Measurements from ENCODE around the gene WDFY4. TPM values are rescaled to one million over a fixed set of nuclear protein-coding genes. Genes with fewer than 3 reads are reported as not detected.

WDFY4 gene
- total and polyA plus RNA-seq, 2 experiments from 2014 or later = not detected

DNA sequence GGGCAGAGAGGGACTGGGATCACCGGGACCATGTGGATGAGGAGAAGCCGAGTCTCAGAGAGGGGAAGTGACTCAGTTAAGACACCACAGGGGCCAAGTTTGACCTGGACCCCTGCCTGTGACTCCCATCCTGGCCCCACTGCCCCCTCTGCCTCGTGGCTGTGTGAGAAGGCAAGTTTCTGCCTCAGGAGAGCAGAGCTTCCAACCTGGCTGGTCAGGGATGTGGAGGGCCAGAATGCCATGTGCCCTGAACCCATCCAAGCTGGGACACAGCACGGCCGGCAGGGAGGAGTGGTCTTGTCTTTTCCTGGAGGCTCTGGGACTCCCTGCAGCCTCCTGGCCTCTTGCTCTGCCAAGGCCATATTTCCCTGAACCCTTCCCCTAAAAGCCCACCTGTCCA is 19.5 kb downstream of the WDFY4 start:
- H3K9me3 ChIP-seq (ENCODE audit: low read depth) = no peaks in the 10 kb centered on the region
- H3K4me2 ChIP-seq (ENCODE audit: unreplicated experiment) = no peak overlapping the region
- H3K9ac ChIP-seq = no peak overlapping the region
- no peak overlapping the region for H3K27ac ChIP-seq
- DNase-seq = no peak
- H4K20me1 ChIP-seq (ENCODE audit: insufficient read depth) = no peaks in the 10 kb centered on the region
- H3K4me3 ChIP-seq = no peak overlapping the region
- no peak overlapping the region for H2AFZ ChIP-seq
- TF ChIP-seq EZH2phosphoT487 (IDR thresholded peaks at IDR 0.05; ENCODE audit: insufficient read depth, low read depth) (no peak), EZH2 (IDR thresholded peaks at IDR 0.05; ENCODE audit: insufficient read depth, poor library complexity, severe bottlenecking) (no peak)
- H3K4me1 ChIP-seq (ENCODE audit: insufficient read depth) = no peaks in the 10 kb centered on the region
- whole genome bisulfite sequencing, 2 experiments (ENCODE audit: low coverage in 1 of 2, low lambda C conversion rate in 2 of 2, missing lambda C conversion rate in 2 of 2) = 36 to 38% methylated on average over 5 of the region's 5 CpGs
- no peaks in the 10 kb centered on the region for H3K36me3 ChIP-seq (ENCODE audit: low read depth)
- H3F3A ChIP-seq (ENCODE audit: insufficient read depth) = no peaks in the 10 kb centered on the region
- no peaks in the 10 kb centered on the region for H3K9me2 ChIP-seq (ENCODE audit: insufficient read depth)
- no peaks in the 10 kb centered on the region for H3K79me2 ChIP-seq (ENCODE audit: insufficient read depth)
- peaks cover 61% of the 10 kb centered on the region for H3K27me3 ChIP-seq (replicated peaks; ENCODE audit: insufficient read depth)
- in situ Hi-C loops (cut with MboI) = no loop called here

GRCh38 chr10:48705401-48705938 is 20.8 kb downstream of the WDFY4 start:
- Histone ChIP-seq H3K9ac (no peak overlapping the region), H4K20me1 (ENCODE audit: insufficient read depth) (no peaks in the 10 kb centered on the region), H3K4me1 (ENCODE audit: insufficient read depth) (no peaks in the 10 kb centered on the region), H2AFZ (no peak overlapping the region), H3K9me2 (ENCODE audit: insufficient read depth) (no peaks in the 10 kb centered on the region), H3K27ac (no peak overlapping the region), H3K4me2 (ENCODE audit: unreplicated experiment) (no peak overlapping the region), H3K79me2 (ENCODE audit: insufficient read depth) (no peaks in the 10 kb centered on the region), H3K9me3 (ENCODE audit: low read depth) (no peaks in the 10 kb centered on the region), H3K4me3 (no peak overlapping the region), H3F3A (ENCODE audit: insufficient read depth) (no peaks in the 10 kb centered on the region), H3K27me3 (replicated peaks; ENCODE audit: insufficient read depth) (peaks cover 50% of the 10 kb centered on the region), H3K36me3 (ENCODE audit: low read depth) (no peaks in the 10 kb centered on the region)
- TF ChIP-seq EZH2phosphoT487 (IDR thresholded peaks at IDR 0.05; ENCODE audit: insufficient read depth, low read depth) (no peak), EZH2 (IDR thresholded peaks at IDR 0.05; ENCODE audit: insufficient read depth, poor library complexity, severe bottlenecking) (no peak)
- DNase-seq = no peak
- in situ Hi-C loops (cut with MboI) = no loop called here
- 54 to 60% methylated on average over 9 of the region's 9 CpGs for WGBS, 2 experiments (ENCODE audit: low coverage in 1 of 2, low lambda C conversion rate in 2 of 2, missing lambda C conversion rate in 2 of 2)

DNA sequence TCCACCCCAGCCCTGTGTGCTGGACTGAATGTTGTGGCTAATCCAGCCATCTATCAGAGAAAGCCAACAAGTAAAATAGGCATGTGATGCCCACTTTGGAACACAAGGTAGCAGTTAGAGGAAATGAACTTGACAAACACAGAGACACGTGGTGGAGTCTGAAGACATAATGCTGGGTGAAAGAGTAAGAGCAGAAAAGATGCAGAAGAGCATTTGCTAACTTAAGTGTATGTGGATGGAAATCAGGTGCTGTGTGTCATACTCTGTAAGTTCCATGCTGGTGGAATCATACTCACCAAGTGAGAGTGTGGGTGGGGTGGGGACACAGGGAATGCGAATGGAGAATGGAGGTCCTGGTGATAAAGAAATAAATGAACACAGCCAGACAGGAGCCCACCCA is 22.8 kb downstream of the WDFY4 start:
- 36 to 39% methylated on average over 2 of the region's 2 CpGs for WGBS, 2 experiments (ENCODE audit: low coverage in 1 of 2, low lambda C conversion rate in 2 of 2, missing lambda C conversion rate in 2 of 2)

GRCh38 chr10:48708144-48708543 is 23.5 kb downstream of the WDFY4 start:
- Histone ChIP-seq H3K9ac (no peak overlapping the region), H3K9me2 (ENCODE audit: insufficient read depth) (no peaks in the 10 kb centered on the region), H2AFZ (no peak overlapping the region), H3F3A (ENCODE audit: insufficient read depth) (no peaks in the 10 kb centered on the region), H3K79me2 (ENCODE audit: insufficient read depth) (no peaks in the 10 kb centered on the region), H3K36me3 (ENCODE audit: low read depth) (no peaks in the 10 kb centered on the region), H3K4me2 (ENCODE audit: unreplicated experiment) (no peak overlapping the region), H3K9me3 (ENCODE audit: low read depth) (no peaks in the 10 kb centered on the region), H3K27ac (no peak overlapping the region), H4K20me1 (ENCODE audit: insufficient read depth) (no peaks in the 10 kb centered on the region), H3K4me3 (no peak overlapping the region), H3K27me3 (replicated peaks; ENCODE audit: insufficient read depth) (peaks cover 45% of the 10 kb centered on the region), H3K4me1 (ENCODE audit: insufficient read depth) (no peaks in the 10 kb centered on the region)
- DNase-seq = peak; percentile 3
- in situ Hi-C loops (cut with MboI) = no loop called here
- TF ChIP-seq EZH2phosphoT487 (IDR thresholded peaks at IDR 0.05; ENCODE audit: insufficient read depth, low read depth) (no peak), EZH2 (IDR thresholded peaks at IDR 0.05; ENCODE audit: insufficient read depth, poor library complexity, severe bottlenecking) (no peak)
- 23 to 26% methylated on average over 5 of the region's 5 CpGs for WGBS, 2 experiments (ENCODE audit: low coverage in 1 of 2, low lambda C conversion rate in 2 of 2, missing lambda C conversion rate in 2 of 2)

More for the DNA sequence above, 22.8 kb downstream of the WDFY4 start:
- no peaks in the 10 kb centered on the region for H3K9me3 ChIP-seq (ENCODE audit: low read depth)
- H3K4me3 ChIP-seq = no peak overlapping the region
- no peaks in the 10 kb centered on the region for H4K20me1 ChIP-seq (ENCODE audit: insufficient read depth)
- TF ChIP-seq EZH2phosphoT487 (IDR thresholded peaks at IDR 0.05; ENCODE audit: insufficient read depth, low read depth) = no peak
- TF ChIP-seq EZH2 (IDR thresholded peaks at IDR 0.05; ENCODE audit: insufficient read depth, poor library complexity, severe bottlenecking) = no peak
- no peak overlapping the region for H3K27ac ChIP-seq
- no peaks in the 10 kb centered on the region for H3K4me1 ChIP-seq (ENCODE audit: insufficient read depth)
- H3K36me3 ChIP-seq (ENCODE audit: low read depth) = no peaks in the 10 kb centered on the region
- no peak overlapping the region for H3K9ac ChIP-seq
- in situ Hi-C loops (cut with MboI) = no loop called here
- H3K27me3 ChIP-seq (replicated peaks; ENCODE audit: insufficient read depth) = peaks cover 46% of the 10 kb centered on the region
- no peak overlapping the region for H2AFZ ChIP-seq
- no peak overlapping the region for H3K4me2 ChIP-seq (ENCODE audit: unreplicated experiment)
- no peak for DNase-seq
- H3K9me2 ChIP-seq (ENCODE audit: insufficient read depth) = no peaks in the 10 kb centered on the region
- no peaks in the 10 kb centered on the region for H3K79me2 ChIP-seq (ENCODE audit: insufficient read depth)
- no peaks in the 10 kb centered on the region for H3F3A ChIP-seq (ENCODE audit: insufficient read depth)
